K562 (cell line): ENCODE results near the gene PTPRT. TPM values are rescaled to one million over a fixed set of nuclear protein-coding genes. Genes with fewer than 3 reads are reported as not detected.

ENCODE experiments used
- ATAC-seq: fragments of 200-7000 bp; cut with Tn5 transposase; 3 replicates; pipeline ENCODE4 v1.9.1; 2020; ENCODE audit warnings: moderate library complexity
- BruUV-seq: library from RNA; stranded (reverse); fragments of 400-500 nt; replicated peaks from 2 replicates; lab custom pipeline; 2021; lab: Mats Ljungman, UMichigan
- CTCF ChIA-PET: fragments of 300-600 bp; formaldehyde crosslinking; extraction: SDS; loops from one replicate; lab custom pipeline; 2021; ENCODE audit warnings: low intra/inter-chr PET ratio; lab: Yijun Ruan, JAX
- POLR2A ChIA-PET: fragments of 300-600, 350-650 bp; sonication (Branson Sonifier 250); formaldehyde crosslinking; extraction: SDS; loops from one replicate; lab custom pipeline; 2021; ENCODE audit warnings: antibody characterized with exemption, inconsistent platforms; lab: Yijun Ruan, JAX
- DNase-seq, 4 experiments: peaks; one replicate each; pipeline versions ENCODE4 v3.0.0 to v3.0.0-alpha.2; 2011 to 2018; ENCODE audit warnings: low spot score in 3 of 4, mixed read lengths in 3 of 4; ENCODE audit errors: extremely low read depth in 1 of 4
- FAIRE-seq: peaks from 2 replicates; lab custom pipeline; 2011; peaks lifted over from hg19 to GRCh38; lab: Jason Lieb, UNC
- H2AFZ ChIP-seq: 2 replicates; pipeline ENCODE4 v1.6.0; 2011; ENCODE audit warnings: low read depth, low read length, control low read depth, inconsistent platforms
- H3K27ac ChIP-seq: fragments of 200-600 bp; 3 replicates; pipeline ENCODE4 v1.8.0; 2011; ENCODE audit warnings: low read depth, mild to moderate bottlenecking, control low read depth, inconsistent platforms, low read length, moderate library complexity, mixed read lengths; ENCODE audit errors: extremely low read depth
- H3K27me3 ChIP-seq, 2 experiments: fragments of 300-600 bp in 1 of 2; 2 replicates in 1 of 2; 3 replicates in 1 of 2; pipeline versions ENCODE4 v1.6.0 to v1.8.0; 2011; ENCODE audit warnings: inconsistent platforms in 2 of 2, low read length in 2 of 2, mild to moderate bottlenecking in 1 of 2, mixed read lengths in 1 of 2, moderate library complexity in 1 of 2; ENCODE audit not compliant: control insufficient read depth in 2 of 2, insufficient read depth in 2 of 2
- H3K36me3 ChIP-seq: fragments of 300-600 bp; 3 replicates; pipeline ENCODE4 v1.8.0; 2011; ENCODE audit warnings: mild to moderate bottlenecking, low read length, inconsistent platforms; ENCODE audit not compliant: control insufficient read depth, insufficient read depth
- H3K4me1 ChIP-seq, 2 experiments: fragments of 200-600 bp in 1 of 2; replicated peaks in 1 of 2; 2 replicates in 1 of 2; 3 replicates in 1 of 2; pipeline versions ENCODE4 v1.5.1 to v1.8.0; 2011; ENCODE audit warnings: inconsistent platforms in 2 of 2, low read length in 2 of 2, mild to moderate bottlenecking in 1 of 2, mixed read lengths in 1 of 2, moderate library complexity in 1 of 2; ENCODE audit not compliant: control insufficient read depth in 2 of 2, insufficient read depth in 2 of 2
- H3K4me2 ChIP-seq: 2 replicates; pipeline ENCODE4 v1.6.1; 2011; ENCODE audit warnings: low read length, control low read depth, inconsistent platforms, mixed read lengths; ENCODE audit not compliant: insufficient read depth
- H3K4me3 ChIP-seq: fragments of 200-600 bp; sonication (generic), shearing (Covaris generic); 2 replicates; pipeline ENCODE4 v1.5.1; 2016; ENCODE audit warnings: control low read depth, inconsistent platforms
- H3K79me2 ChIP-seq: fragments of 200-600 bp; 3 replicates; pipeline ENCODE4 v1.8.0; 2011; ENCODE audit warnings: low read length, inconsistent platforms; ENCODE audit not compliant: control insufficient read depth, insufficient read depth
- H3K9ac ChIP-seq, 2 experiments: 2 replicates each; pipeline versions ENCODE4 v1.6.0 to v1.6.1; 2011; ENCODE audit warnings: low read depth in 2 of 2, low read length in 2 of 2, control low read depth in 1 of 2, inconsistent platforms in 1 of 2, mild to moderate bottlenecking in 1 of 2, mixed read lengths in 1 of 2; ENCODE audit not compliant: insufficient read depth in 1 of 2
- H3K9me1 ChIP-seq: one replicate; pipeline ENCODE4 v1.6.0; 2011; ENCODE audit warnings: inconsistent platforms, mild to moderate bottlenecking, low read length, moderate library complexity; ENCODE audit not compliant: control insufficient read depth, insufficient read depth
- H3K9me3 ChIP-seq: replicated peaks from 2 replicates; pipeline ENCODE4 v1.5.1; 2011; ENCODE audit warnings: low read depth, low read length, inconsistent platforms; ENCODE audit not compliant: control insufficient read depth, insufficient read depth
- H4K20me1 ChIP-seq: replicated peaks from 2 replicates; pipeline ENCODE4 v1.6.1; 2011; ENCODE audit warnings: low read length, inconsistent platforms, mixed read lengths; ENCODE audit not compliant: control insufficient read depth, insufficient read depth
- HDAC3 ChIP-seq: fragments of 450-650 bp; IDR thresholded peaks from 2 replicates; pipeline ENCODE4 v1.6.1; 2018; ENCODE audit warnings: borderline replicate concordance, mild to moderate bottlenecking, moderate library complexity; ENCODE audit not compliant: partially characterized antibody
- HLTF ChIP-seq: fragments of 450-650 bp; IDR thresholded peaks from 2 replicates; pipeline ENCODE4 v1.6.1; 2016
- PHF21A ChIP-seq: fragments of 450-650 bp; IDR thresholded peaks from 2 replicates; pipeline ENCODE4 v1.6.1; 2017; ENCODE audit warnings: low read depth, borderline replicate concordance
- RBM34 ChIP-seq: fragments of 200-400 bp; formaldehyde crosslinking; IDR thresholded peaks from 2 replicates; pipeline ENCODE4 v1.6.1; 2018; ENCODE audit warnings: low read length, borderline replicate concordance; ENCODE audit not compliant: insufficient read depth
- TAF7 ChIP-seq: fragments of 450-650 bp; IDR thresholded peaks from 2 replicates; pipeline ENCODE4 v1.6.1; 2016; ENCODE audit warnings: missing genetic modification characterization, missing compliant biosample characterization
- ZFX ChIP-seq: sonication (generic); formaldehyde crosslinking; IDR thresholded peaks from 2 replicates; pipeline ENCODE4 v1.8.0; 2022; ENCODE audit warnings: mild to moderate bottlenecking, missing genetic modification reagents, moderate library complexity
- ZNF133 ChIP-seq: fragments of 250-450 bp; sonication (Bioruptor Pico); IDR thresholded peaks from 2 replicates; pipeline ENCODE4 v1.4.0; 2020; ENCODE audit warnings: mild to moderate bottlenecking
- WGBS: fragments of 100-300 bp; shearing (Covaris generic); methylation state at CpG from one replicate; pipeline ENCODE4 v1.1.6; 2016; ENCODE audit warnings: low coverage, mixed read lengths; ENCODE audit not compliant: insufficient coverage; ENCODE audit errors: missing lambda C conversion rate; 5-methylcytosine and 5-hydroxymethylcytosine counted together
- in situ Hi-C: fragments of 300-500 bp; cut with MboI; formaldehyde crosslinking; loops from 4 replicates; pipeline ENCODE4 v1.15.0; 2018; ENCODE audit warnings: inconsistent platforms, mixed read lengths
- intact Hi-C: fragments of 100-400 bp; cut with micrococcal nuclease; formaldehyde crosslinking; loops from 2 replicates; pipeline ENCODE4 v1.14.2; 2022
- polyA plus RNA-seq, 8 experiments: library from polyadenylated mRNA; depleted of rRNA in 4 of 8; stranded (reverse) in 5 of 8; unstranded in 3 of 8; fragments of >200 nt; fragmentation: Nextera tagmentation in 2 of 8; fragmentation: Illumina TruSeq in 1 of 8; extraction: Ambion mirVana in 2 of 8; extraction: Trizol in 1 of 8; gene quantifications; 2 replicates each; pipeline versions ENCODE4 v1.2.1 to v1.2.3, GENCODE V29; 2011 to 2014; ENCODE audit warnings: inconsistent platforms in 1 of 8, missing spikeins in 1 of 8
- total RNA-seq, 7 experiments: library from RNA; depleted of rRNA in 6 of 7; stranded (reverse); fragments of >200 nt in 6 of 7; fragmentation: Illumina TruSeq in 2 of 7; extraction: Trizol in 2 of 7; gene quantifications; 2 replicates each; pipeline versions ENCODE4 v1.2.1 to v1.2.3, GENCODE V29; 2011 to 2021; ENCODE audit warnings: low replicate concordance in 1 of 7
- TF ChIP-seq, protein P1 (sequence below): fragments of 450-650 bp; formaldehyde crosslinking; IDR thresholded peaks from 2 replicates; pipeline ENCODE4 v1.4.0; 2020; ENCODE audit warnings: mild to moderate bottlenecking, mixed read lengths
- TF ChIP-seq, protein P2 (sequence below): IDR thresholded peaks from 2 replicates; pipeline ENCODE4 v1.6.1; 2011; ENCODE audit warnings: borderline replicate concordance, low read depth, mild to moderate bottlenecking, moderate library complexity, low read length; ENCODE audit not compliant: insufficient read depth, poor library complexity, severe bottlenecking

PTPRT gene
- total and polyA plus RNA-seq, 9 of the 15 experiments (the other 6 are each of a cell fraction or from before 2014, with no cell fraction given) = not detected

- no peak for ATAC-seq
- 0% methylated on average over 2 of the region's 3 CpGs for WGBS
- Histone ChIP-seq H3K4me3 (no peak overlapping the region), H3K79me2 (no peaks in the 10 kb centered on the region), H3K9me1 (no peaks in the 10 kb centered on the region), H4K20me1 (no peaks in the 10 kb centered on the region), H3K9ac (no peak overlapping the region), H3K4me2 (no peak overlapping the region), H2AFZ (no peak overlapping the region), H3K4me1 (no peaks in the 10 kb centered on the region), H3K27ac (no peak overlapping the region), H3K9me3 (no peaks in the 10 kb centered on the region), H3K36me3 (no peaks in the 10 kb centered on the region), H3K27me3 (no peaks in the 10 kb centered on the region; a peak in 1 of 5 replicates)
- ChIA-PET POLR2A (interaction anchor here (0.6 to 0.7 kb wide), 2 partner anchors 9 to 1348 kb away, joined by 3 to 4 read pairs; no protein-coding TSS in a partner anchor), CTCF (no interaction called here)
- intact Hi-C loops (no loop called here), in situ Hi-C loops (no loop called here)
- TF ChIP-seq HLTF (no peak), HDAC3 (no peak), RBM34 (no peak), ZNF133 (CRISPR knock-in tag) (no peak), ZFX (CRISPR knock-in tag) (no peak), PHF21A (no peak), TAF7 (tag) (no peak)
- TF ChIP-seq, protein P1, sequence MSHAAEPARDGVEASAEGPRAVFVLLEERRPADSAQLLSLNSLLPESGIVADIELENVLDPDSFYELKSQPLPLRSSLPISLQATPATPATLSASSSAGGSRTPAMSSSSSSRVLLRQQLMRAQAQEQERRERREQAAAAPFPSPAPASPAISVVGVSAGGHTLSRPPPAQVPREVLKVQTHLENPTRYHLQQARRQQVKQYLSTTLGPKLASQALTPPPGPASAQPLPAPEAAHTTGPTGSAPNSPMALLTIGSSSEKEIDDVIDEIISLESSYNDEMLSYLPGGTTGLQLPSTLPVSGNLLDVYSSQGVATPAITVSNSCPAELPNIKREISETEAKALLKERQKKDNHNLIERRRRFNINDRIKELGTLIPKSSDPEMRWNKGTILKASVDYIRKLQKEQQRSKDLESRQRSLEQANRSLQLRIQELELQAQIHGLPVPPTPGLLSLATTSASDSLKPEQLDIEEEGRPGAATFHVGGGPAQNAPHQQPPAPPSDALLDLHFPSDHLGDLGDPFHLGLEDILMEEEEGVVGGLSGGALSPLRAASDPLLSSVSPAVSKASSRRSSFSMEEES (CRISPR knock-in tag) = no peak
- TF ChIP-seq, protein P2, sequence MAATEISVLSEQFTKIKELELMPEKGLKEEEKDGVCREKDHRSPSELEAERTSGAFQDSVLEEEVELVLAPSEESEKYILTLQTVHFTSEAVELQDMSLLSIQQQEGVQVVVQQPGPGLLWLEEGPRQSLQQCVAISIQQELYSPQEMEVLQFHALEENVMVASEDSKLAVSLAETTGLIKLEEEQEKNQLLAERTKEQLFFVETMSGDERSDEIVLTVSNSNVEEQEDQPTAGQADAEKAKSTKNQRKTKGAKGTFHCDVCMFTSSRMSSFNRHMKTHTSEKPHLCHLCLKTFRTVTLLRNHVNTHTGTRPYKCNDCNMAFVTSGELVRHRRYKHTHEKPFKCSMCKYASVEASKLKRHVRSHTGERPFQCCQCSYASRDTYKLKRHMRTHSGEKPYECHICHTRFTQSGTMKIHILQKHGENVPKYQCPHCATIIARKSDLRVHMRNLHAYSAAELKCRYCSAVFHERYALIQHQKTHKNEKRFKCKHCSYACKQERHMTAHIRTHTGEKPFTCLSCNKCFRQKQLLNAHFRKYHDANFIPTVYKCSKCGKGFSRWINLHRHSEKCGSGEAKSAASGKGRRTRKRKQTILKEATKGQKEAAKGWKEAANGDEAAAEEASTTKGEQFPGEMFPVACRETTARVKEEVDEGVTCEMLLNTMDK = no peak
- no peak for DNase-seq
- no TSS peak for BruUV-seq
- FAIRE-seq = no peak
These were observed 1029.9 kb downstream of the PTPRT start for GRCh38 chr20:42159808-42160207.
